DOHH2 (cell line): ENCODE measurements around the gene RAD51B.

Source experiments
- EZH2phosphoT487 ChIP-seq: fragments of 200-600 bp; sonication (generic); IDR thresholded peaks from 2 replicates; pipeline ENCODE4 v1.6.1; 2017; ENCODE audit warnings: borderline replicate concordance, mild to moderate bottlenecking, antibody characterized with exemption, low read length, moderate library complexity, mixed read lengths
- TF ChIP-seq, protein P1 (sequence below): fragments of 200-600 bp; sonication (generic); IDR thresholded peaks from one replicate; pipeline ENCODE4 v1.5.1; 2014; ENCODE audit warnings: antibody characterized with exemption, mild to moderate bottlenecking, low read depth, low read length; ENCODE audit not compliant: poor library complexity, severe bottlenecking

DNA sequence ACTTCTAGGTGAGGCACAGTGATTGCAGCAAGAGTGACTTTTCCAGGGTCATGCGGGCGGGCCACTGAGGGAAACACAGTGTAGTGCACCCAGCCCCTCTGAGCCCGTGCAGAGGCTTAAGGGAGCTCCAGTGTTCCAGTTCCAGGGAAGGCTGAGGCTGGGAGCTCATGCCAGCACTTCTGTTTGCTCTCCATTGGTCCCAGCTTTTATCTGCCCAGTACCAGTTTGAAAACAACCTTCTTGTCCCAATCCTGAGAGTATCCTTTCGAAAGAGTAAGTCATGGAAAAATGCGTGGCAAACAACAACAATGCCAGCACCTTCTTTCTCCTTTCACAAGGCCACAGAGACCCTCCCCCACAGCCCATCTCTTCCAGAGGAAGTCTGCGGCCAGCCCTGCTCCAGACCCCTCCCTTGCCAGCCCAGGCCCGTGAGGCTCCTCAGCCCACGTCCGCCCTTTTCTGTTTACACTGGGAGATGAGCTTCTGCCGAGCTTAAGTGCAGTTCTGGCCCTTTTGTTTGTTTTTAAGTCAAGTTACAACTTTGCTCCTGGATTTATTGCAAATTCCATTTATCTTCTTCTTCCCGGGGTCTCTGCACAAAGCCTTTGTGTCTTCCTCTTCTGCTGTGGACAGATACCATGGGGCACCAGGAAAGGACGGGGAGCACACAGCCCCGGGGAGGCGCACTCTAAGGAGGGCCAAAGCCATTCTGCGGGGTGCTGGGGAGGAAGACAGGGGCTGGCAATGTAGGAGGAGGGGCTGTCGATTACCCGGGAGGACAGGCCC lies 787.7 kb downstream of the RAD51B start:
- no peak for TF ChIP-seq EZH2phosphoT487
- TF ChIP-seq, protein P1, sequence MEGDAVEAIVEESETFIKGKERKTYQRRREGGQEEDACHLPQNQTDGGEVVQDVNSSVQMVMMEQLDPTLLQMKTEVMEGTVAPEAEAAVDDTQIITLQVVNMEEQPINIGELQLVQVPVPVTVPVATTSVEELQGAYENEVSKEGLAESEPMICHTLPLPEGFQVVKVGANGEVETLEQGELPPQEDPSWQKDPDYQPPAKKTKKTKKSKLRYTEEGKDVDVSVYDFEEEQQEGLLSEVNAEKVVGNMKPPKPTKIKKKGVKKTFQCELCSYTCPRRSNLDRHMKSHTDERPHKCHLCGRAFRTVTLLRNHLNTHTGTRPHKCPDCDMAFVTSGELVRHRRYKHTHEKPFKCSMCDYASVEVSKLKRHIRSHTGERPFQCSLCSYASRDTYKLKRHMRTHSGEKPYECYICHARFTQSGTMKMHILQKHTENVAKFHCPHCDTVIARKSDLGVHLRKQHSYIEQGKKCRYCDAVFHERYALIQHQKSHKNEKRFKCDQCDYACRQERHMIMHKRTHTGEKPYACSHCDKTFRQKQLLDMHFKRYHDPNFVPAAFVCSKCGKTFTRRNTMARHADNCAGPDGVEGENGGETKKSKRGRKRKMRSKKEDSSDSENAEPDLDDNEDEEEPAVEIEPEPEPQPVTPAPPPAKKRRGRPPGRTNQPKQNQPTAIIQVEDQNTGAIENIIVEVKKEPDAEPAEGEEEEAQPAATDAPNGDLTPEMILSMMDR, result no peak
